Gastrocnemius medialis (tissue), 4 donors: ENCODE data around the gene ACOT7.

ENCODE experiments used
- POLR2A ChIP-seq, 2 donors: fragments of 450-650 bp; IDR thresholded peaks; one replicate each; pipeline ENCODE4 v1.6.1; 2017; ENCODE audit warnings: antibody characterized with exemption in 2 of 2, mild to moderate bottlenecking in 2 of 2, moderate library complexity in 2 of 2
- TF ChIP-seq, protein P1 (sequence below), 5 experiments: fragments of 450-650 bp in 3 of 5; fragments of 200-600 bp in 2 of 5; sonication (generic) in 2 of 5; IDR thresholded peaks in 4 of 5; conservative IDR thresholded peaks in 1 of 5; 1 replicate in 4 of 5; 2 replicates in 1 of 5; pipeline ENCODE4 v1.5.1; 2016 to 2019; ENCODE audit warnings: antibody characterized with exemption in 5 of 5, mild to moderate bottlenecking in 3 of 5, moderate library complexity in 3 of 5

GRCh38 chr1:6309564-6309963, 84.0 kb downstream of the ACOT7 start:
- no peak for TF ChIP-seq POLR2A (IDR thresholded peaks at IDR 0.05)
- TF ChIP-seq, protein P1, sequence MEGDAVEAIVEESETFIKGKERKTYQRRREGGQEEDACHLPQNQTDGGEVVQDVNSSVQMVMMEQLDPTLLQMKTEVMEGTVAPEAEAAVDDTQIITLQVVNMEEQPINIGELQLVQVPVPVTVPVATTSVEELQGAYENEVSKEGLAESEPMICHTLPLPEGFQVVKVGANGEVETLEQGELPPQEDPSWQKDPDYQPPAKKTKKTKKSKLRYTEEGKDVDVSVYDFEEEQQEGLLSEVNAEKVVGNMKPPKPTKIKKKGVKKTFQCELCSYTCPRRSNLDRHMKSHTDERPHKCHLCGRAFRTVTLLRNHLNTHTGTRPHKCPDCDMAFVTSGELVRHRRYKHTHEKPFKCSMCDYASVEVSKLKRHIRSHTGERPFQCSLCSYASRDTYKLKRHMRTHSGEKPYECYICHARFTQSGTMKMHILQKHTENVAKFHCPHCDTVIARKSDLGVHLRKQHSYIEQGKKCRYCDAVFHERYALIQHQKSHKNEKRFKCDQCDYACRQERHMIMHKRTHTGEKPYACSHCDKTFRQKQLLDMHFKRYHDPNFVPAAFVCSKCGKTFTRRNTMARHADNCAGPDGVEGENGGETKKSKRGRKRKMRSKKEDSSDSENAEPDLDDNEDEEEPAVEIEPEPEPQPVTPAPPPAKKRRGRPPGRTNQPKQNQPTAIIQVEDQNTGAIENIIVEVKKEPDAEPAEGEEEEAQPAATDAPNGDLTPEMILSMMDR (IDR thresholded peaks at IDR 0.05 in 4 of 5, conservative IDR thresholded peaks at IDR 0.05 in 1 of 5), result no peak
